CD4-positive, alpha-beta T cell treated with Interferon alpha-2 for 1 hour (primary cell): ENCODE data around the gene SFRP5.

ENCODE experiments used
- DNase-seq, 2 donors: peaks; one replicate each; pipeline ENCODE4 v3.0.0-alpha.2; 2020 to 2022

Gene SFRP5

GRCh38 chr10:97763947-97764346, 7.9 kb downstream of the SFRP5 start:
- DNase-seq = no peak

DNA sequence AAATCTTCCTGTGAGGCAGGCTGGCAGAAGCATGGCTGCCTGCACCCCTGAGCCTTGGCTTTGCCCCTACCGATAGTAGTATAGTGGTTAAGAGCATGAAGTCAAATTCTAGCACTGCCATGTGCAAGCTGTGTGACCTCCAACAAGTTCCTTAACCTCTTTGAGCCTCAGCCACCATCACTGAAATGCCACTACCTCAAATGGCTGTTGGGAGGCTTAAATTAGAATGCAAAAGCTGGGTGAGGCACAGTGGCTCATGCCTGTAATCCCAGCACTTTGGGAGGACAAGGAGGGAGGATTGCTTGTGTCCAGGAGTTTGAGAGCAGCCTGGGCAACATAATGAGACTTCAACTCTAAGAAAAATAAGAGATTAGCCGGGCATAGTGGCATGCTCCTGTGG, 8.4 kb downstream of the SFRP5 start:
- no peak for DNase-seq

- no peak for DNase-seq
Observed at GRCh38 chr10:97762816-97763215, 9.0 kb downstream of the SFRP5 start.

GRCh38 chr10:97762056-97762455, 9.7 kb downstream of the SFRP5 start:
- DNase-seq = no peak

GRCh38 chr10:97761331-97761865, 10.4 kb downstream of the SFRP5 start:
- DNase-seq = no peak

- no peak for DNase-seq
Observed at GRCh38 chr10:97760461-97761257, 11.1 kb downstream of the SFRP5 start.

- no peak for DNase-seq
Observed at GRCh38 chr10:97759946-97760345, 11.9 kb downstream of the SFRP5 start.

DNA sequence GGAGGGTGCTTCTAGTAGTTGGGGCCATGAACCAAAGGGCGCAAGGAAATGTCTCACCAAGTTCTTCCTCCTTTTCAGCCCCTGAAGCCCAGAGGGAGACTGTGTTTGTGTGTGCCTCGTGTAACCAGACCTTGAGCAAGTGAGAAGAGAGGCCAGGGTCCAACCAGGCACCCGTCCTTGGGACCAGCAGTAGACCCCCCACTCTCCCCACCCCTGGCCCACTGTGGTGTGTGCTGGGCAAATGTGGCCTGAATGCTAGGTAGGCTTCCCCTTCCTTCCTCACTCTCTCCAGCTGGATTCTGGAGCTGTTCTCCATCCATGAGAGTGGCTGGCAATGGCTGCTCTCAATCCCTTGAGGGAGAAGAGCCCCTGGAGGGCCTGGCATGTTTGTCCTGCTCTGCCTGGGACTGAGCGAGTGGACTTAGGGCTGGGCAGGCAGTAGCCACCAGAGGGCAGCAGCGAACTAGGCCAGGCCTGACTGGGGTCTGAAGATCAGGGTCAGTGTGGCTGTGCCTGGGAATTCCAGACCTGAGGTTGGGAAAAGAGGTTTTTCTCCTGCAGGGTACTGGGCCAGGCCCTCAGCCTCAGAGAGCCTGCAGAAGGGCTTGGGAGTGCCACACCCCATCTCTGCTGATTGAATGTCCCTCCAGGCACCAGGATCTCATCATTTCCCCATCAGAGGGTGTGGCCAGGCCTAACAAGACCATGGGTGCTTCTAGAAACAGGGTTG, 12.5 kb downstream of the SFRP5 start:
- DNase-seq = peak; percentile 27 to 52

GRCh38 chr10:97757471-97757870, 14.3 kb downstream of the SFRP5 start:
- DNase-seq = no peak

DNA sequence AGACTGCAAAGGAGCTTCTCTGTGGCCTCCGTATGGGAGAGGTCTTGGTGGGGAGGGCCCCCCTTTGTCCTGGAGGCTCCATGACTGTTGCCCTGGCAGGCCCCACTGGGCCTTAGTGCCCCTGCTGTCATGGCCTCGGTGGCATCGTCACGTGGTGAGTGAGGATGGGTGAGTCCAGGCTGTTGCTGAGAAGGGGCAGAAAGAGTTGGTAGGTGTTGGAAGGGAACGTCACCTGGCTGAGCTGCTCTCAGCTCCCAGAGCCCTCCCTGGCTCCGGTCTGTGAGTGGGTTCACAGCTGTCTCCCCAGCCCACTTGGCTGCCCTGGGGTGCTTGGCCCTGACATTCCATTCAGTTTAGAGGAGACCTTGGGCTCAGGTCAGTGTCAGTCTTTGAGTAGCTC, 16.1 kb downstream of the SFRP5 start:
- no peak for DNase-seq

DNA sequence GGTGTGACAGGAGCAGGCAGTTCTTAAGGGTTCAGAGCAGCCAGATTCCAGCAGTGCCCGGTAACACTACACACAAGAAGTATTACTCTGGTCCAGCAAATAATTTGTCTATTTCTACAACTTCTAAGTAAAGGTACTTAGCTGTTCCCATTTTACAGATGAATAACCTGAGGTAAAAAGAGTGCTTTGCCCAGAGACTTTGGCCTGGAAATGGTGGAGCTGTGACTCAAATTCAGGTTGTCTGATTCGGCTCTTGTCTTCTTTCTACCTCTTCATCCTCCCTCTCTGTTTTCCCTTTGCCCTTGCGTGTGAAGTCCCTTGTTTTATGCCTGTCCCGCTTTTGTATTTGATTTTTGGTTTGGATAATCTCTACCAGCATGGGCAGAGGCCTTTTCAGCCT, 17.1 kb downstream of the SFRP5 start:
- DNase-seq = no peak

- DNase-seq = no peak
Observed at GRCh38 chr10:97752956-97753355, 18.8 kb downstream of the SFRP5 start.

DNA sequence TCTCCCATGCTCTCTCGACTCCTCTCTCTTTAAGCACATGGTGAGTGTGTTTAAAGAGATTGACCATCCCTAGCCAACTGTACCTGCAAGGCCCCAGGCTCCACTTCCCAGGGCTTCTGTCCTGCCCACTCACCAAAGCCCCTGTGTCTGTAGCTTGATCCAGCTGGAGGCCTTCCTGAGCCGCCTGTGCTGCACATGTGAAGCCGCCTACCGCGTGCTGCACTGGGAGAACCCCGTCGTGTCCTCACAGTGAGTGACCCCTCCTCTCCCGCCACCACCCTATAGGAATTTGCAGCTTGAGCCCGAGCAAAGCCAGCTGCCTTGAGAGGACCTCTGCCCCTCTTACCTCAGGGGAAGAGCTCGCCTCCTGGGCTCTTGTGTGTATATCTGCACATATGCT, 23.7 kb downstream of the SFRP5 start:
- DNase-seq = no peak

GRCh38 chr10:97747573-97747972, 24.2 kb downstream of the SFRP5 start:
- DNase-seq = no peak

DNA sequence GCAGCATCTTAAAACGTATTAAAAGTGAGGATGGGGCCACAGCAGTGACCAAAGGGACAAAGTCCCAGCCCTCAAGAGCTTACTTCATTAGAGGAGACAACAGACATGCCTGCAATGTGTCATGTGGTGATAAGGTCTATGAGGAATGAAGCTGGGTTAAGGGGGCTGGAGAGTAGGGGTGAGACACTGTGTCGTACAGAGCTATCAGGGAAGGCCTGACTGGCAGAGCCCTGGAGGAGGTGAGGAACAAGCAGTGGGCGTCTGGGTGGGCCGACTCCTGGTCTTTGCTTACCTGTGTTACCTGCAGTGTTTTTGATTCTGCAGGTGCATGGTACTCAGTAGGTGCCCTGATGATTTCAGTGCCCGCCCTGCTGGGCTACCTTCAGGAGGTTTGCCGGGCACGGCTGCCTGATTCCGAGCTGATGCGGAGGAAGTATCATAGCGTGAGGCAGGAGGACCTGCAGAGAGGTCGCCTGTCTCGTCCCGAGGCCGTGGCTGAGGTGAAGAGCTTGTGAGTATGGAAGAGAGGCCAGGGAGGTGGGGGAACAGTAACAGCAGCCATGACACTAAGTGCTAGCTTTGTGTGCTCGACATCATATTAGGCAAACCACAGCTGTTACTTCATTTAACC, 27.3 kb downstream of the SFRP5 start:
- DNase-seq = no peak

DNA sequence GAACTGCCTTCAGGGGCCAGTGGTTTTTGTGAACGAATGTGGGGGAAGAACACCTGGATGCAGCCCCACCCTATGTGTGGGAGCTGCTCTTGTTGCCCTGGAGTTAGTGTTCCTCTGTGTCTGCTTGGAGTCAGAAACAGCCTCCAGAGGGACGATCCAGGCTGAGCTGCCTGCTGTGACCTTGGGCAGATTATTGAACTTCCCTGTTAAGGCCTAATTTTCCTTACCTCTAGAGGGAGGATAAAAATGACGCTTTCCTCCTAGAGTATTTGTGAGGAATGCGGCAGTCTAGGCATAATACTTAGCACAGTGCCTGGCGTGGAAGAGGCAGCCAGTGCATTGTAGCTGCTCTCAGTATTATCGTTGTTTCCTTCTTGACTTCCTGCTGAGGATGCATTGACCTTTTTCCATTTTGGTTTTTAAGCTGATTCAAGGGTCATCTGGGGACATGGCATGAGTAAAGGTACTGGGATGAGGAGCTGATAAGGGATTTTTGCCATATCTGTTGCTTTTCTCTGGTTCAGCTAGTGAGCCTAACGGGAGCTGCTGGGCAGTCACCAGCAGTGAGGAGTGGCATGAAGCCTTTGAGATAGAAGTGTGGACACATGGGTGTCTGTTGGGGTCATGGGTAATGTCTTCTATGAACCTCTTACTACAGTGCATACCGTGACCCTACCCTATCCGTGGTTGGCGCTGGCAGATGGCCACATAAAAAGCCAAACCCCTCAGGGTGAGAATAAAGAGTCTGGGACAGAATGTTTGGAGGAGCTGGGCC, 28.4 kb downstream of the SFRP5 start:
- no peak for DNase-seq

- no peak for DNase-seq
Observed at GRCh38 chr10:97740613-97741012, 31.2 kb downstream of the SFRP5 start.

DNA sequence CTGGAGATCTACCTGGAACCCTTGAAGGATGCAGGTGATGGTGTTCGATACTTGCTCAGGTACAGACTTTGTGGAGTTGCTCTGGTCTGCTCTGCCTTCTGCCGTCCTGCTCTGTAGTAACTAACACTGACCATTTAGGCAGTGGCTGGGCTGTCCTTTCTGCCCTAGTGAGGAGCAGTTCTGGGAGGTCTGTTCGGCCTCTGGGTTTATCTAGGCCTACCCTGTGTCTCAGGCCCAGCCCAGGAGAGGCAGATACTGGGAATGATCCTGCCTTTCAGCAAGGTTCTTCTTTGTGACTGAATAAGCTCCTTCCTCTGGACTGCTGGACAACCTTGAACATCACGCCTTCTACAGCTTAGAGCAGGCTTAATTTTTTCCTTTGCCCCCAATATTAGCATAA, 33.2 kb downstream of the SFRP5 start:
- no peak for DNase-seq

GRCh38 chr10:97737770-97738265, 34.0 kb downstream of the SFRP5 start:
- DNase-seq = no peak

DNA sequence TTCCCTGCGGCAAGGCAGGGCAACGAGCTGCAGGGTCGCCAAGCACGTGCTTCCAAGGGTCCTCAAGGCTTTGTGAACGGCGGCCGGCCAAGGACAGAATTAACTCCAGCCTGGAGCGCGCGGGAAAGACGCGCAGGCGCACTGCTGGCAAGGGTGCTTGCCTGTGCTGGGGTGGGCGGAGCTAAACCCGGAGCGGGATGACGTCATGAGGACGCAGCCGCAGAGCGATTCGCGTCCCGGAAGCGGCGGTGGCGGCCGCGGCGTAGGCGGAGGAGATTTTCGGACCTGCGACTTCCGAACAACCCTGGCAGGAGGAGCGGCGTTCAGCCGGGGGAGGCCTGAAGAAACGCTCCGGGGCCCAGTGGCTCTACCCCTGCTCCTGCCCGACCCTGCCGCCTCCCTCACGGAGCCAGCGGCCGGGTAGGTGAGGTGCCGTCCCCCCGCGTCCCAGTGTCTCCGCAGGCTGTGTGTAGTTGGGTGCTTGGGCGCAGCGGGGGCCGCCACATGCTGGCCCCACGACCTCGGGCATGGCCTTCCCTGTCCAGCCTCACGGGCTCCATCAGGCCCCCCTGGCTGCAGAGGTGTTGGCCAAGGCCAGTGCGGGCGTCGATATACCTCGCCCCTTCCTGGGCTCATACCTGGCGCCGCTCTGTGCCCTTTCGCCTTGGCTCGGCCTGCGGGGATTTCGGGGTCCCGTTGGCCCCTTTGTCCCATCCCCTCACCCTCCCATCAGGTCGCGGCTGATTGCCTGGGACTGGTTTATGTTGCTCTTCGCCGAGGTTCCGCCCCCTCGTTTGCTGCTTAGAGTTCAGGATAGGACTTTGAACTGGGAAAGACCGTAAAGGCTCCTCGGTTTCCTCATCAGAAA, 34.7 kb downstream of the SFRP5 start, which contains the start of gene ZFYVE27:
ZFYVE27 (plus strand) TSS at position 227 of the 868 bp plus-strand sequence. CDS start 1,350 bp downstream, outside the sequence.
- peak; percentile 95 to 96 for DNase-seq

DNA sequence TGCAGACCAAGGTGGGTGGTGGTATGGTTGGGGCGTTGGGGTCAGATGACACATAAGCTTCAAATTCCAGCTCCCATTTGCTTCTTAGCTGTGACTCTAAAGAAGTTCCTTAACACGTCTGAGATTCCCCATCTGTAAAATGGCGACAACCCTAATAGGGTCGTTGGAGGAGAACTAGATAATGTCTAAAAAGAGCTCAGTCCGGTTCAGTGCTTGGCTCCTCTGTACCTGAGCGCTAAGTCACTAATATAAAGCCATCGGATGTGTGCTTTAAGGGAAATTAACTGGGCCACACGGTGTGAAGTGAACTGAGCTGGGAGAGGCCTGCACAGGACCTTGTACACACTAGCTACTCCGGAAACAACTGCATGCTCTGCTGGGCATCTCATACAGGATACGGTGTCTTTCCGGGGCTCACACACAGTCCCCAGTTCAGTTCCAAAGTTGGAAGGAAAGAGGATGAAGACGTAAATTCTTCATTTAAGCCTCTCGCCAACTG, 35.3 kb downstream of the SFRP5 start:
- no peak for DNase-seq
